Measurements from ENCODE around the gene TBCK. TPM values are rescaled to one million over a fixed set of nuclear protein-coding genes. Genes with fewer than 3 reads are reported as not detected.
A peak's percentile ranks its signal among the peaks of the same experiment; 100 is the strongest.

Gene TBCK
- polyA plus RNA-seq, 6 donors from 2014 or later: 11.3 to 34.9 (median 22.2) TPM

GRCh38 chr4:106297245-106298035 is 18.6 kb downstream of the TBCK start:
- ATAC-seq (ENCODE audit: low read depth in 2 of 2) (no peak), DNase-seq (no peak)
- H3K27ac Mint-ChIP-seq: peak overlapping the region in 3 of 6 donors; percentile 2 to 83 (median 15)
- no peak overlapping the region for H3K4me3 Mint-ChIP-seq
- peaks cover 17 to 24% of the 10 kb centered on the region in 2 donors for H3K36me3 Mint-ChIP-seq
- H3K27me3 Mint-ChIP-seq: no peaks in the 10 kb centered on the region
- peaks cover 8 to 25% (median 12%) of the 10 kb centered on the region in 3 donors for H3K4me1 Mint-ChIP-seq
- H3K9me3 Mint-ChIP-seq: no peaks in the 10 kb centered on the region

- ATAC-seq (ENCODE audit: low read depth in 2 of 2) (no peak), DNase-seq (no peak)
- Mint-ChIP-seq H3K9me3 (no peaks in the 10 kb centered on the region), H3K27me3 (no peaks in the 10 kb centered on the region), H3K4me3 (peak overlapping the region in 1 of 8 donors; percentile 35), H3K36me3 (peaks cover 9 to 17% of the 10 kb centered on the region in 2 donors), H3K27ac (no peak overlapping the region), H3K4me1 (peaks cover 8 to 13% (median 8%) of the 10 kb centered on the region in 3 donors)
Observed at GRCh38 chr4:106294062-106294461, 21.9 kb downstream of the TBCK start.

DNA sequence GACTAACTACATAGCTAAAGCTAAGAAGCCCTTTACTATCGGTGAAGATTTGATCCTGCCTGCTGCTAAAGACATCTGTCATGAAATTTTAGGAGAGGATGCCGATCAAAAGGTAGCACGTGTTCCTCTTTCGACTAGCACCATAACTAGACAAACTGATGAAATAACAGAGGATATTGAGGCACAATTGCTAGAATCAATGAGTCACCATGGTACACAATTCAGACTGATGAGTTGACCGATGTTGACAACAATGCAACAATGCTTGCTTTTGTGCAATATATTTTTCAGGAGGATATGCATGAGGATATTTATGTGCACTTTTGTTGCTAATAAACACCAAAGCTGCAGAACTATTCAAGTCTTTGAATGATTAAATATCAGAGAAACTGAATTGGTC is 24.3 kb downstream of the TBCK start:
- H3K27me3 Mint-ChIP-seq: no peaks in the 10 kb centered on the region
- DNase-seq (no peak), ATAC-seq (ENCODE audit: low read depth in 2 of 2) (no peak)
- H3K36me3 Mint-ChIP-seq: peaks cover 8 to 17% of the 10 kb centered on the region in 2 donors
- H3K27ac Mint-ChIP-seq: no peak overlapping the region
- H3K9me3 Mint-ChIP-seq: no peaks in the 10 kb centered on the region
- no peak overlapping the region for H3K4me3 Mint-ChIP-seq
- H3K4me1 Mint-ChIP-seq: peaks cover 0 to 7% (median 7%) of the 10 kb centered on the region in 3 donors

DNA sequence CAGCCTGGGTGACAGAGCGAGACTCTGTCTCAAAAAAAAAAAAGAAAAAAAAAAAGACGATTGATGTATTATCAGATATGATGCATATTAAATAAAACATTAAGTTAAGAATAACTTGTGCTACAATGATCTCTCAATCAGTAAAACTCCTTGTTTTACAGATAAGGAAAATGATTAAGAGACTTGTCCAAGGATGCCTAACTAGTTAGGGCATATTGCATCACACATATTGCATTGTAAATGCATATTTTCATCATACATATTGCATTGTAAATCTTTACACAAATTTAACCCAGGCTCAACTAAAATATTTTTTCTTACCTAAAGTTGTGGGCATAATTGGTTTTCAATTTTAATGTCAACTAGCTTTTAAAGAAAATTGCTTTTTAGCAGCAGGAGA is 26.3 kb downstream of the TBCK start:
- Mint-ChIP-seq H3K4me1 (no peaks in the 10 kb centered on the region), H3K4me3 (no peak overlapping the region), H3K27ac (no peak overlapping the region), H3K36me3 (peaks cover 0 to 13% of the 10 kb centered on the region in 2 donors), H3K9me3 (no peaks in the 10 kb centered on the region), H3K27me3 (no peaks in the 10 kb centered on the region)
- no peak for ATAC-seq (ENCODE audit: low read depth in 2 of 2)
- no peak for DNase-seq

DNA sequence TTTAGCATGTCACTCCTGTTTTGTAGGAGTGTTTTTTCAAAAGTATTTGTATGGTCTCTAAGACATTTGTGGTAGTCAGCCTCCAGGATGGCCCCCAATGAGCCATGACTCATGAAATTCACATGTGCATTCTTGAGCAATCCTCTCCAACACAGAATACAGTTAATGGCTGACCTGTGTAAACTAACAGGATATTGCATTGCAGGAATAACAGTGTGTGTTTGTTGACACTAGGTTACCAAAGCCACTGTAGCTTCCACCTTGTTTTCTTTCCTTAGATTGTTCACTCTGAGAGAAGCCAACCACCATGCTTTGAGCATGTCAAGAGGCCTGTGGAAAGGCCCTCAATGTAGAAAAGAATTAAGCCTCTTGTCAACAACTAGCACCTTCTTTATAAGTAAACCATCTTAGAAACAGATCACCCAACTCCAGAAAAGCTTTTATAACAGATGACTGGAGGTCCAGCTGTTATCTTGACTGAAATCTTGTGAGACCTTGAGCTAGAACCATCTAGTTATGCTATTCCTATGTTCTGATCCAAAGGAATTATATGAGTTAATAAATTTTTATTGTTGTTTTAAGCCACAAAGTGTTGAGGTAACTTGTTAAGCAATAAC is 28.5 kb downstream of the TBCK start:
- Mint-ChIP-seq H3K4me1 (peaks cover 0 to 8% (median 0%) of the 10 kb centered on the region in 3 donors), H3K27ac (no peak overlapping the region), H3K27me3 (no peaks in the 10 kb centered on the region), H3K36me3 (peaks cover 0 to 17% of the 10 kb centered on the region in 2 donors), H3K4me3 (no peak overlapping the region), H3K9me3 (no peaks in the 10 kb centered on the region)
- ATAC-seq (ENCODE audit: low read depth in 2 of 2) (no peak), DNase-seq (no peak)

DNA sequence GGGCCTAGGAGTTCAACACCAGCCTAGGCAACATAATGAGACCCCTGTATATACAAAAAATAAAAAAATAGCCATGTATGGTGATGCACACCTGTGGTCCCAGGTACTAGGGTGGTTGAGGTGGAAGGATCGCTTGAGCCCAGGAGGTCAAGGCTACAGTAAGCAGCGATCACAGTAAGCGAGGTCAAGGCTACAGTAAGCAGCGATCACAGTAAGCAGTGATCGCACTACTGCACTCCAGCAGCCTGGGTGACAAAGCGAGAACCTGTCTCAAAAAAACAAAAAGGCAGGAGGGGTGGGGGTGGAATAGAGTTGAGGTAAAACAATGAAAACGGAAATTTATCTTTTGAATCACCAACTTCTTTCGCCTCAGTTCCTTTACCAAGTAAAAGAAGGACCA is 29.4 kb downstream of the TBCK start:
- Mint-ChIP-seq H3K27ac (peak overlapping the region in 1 of 6 donors; percentile 19), H3K4me3 (no peak overlapping the region), H3K27me3 (no peaks in the 10 kb centered on the region), H3K9me3 (peaks cover 0 to 3% (median 0%) of the 10 kb centered on the region in 7 donors), H3K36me3 (peaks cover 0 to 26% of the 10 kb centered on the region in 2 donors), H3K4me1 (peaks cover 0 to 8% (median 0%) of the 10 kb centered on the region in 3 donors)
- no peak for ATAC-seq (ENCODE audit: low read depth in 2 of 2)
- no peak for DNase-seq

DNA sequence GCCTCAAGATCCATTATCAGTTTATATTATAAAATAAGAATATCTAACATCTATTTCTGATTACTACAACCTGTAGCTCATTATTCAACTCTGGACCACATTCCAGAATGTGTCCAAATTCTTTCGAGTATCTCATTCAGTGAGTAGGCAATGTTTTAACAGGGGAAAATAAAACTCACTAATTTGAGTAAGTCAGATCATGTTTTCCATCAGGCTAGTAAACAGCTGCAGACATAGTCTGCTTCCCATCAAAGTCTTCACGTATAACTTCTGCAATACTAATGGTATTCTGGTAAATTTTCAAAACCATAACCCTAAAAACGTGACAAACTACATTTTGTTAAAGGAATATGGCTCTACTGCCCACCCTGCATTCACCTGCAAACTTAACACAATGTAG is 31.8 kb downstream of the TBCK start:
- Mint-ChIP-seq H3K27ac (no peak overlapping the region), H3K9me3 (peaks cover 0 to 5% (median 0%) of the 10 kb centered on the region in 7 donors), H3K4me3 (no peak overlapping the region), H3K36me3 (peaks cover 0 to 25% of the 10 kb centered on the region in 2 donors), H3K27me3 (no peaks in the 10 kb centered on the region), H3K4me1 (peaks cover 0 to 8% (median 0%) of the 10 kb centered on the region in 3 donors)
- ATAC-seq (ENCODE audit: low read depth in 2 of 2) (no peak), DNase-seq (no peak)

DNA sequence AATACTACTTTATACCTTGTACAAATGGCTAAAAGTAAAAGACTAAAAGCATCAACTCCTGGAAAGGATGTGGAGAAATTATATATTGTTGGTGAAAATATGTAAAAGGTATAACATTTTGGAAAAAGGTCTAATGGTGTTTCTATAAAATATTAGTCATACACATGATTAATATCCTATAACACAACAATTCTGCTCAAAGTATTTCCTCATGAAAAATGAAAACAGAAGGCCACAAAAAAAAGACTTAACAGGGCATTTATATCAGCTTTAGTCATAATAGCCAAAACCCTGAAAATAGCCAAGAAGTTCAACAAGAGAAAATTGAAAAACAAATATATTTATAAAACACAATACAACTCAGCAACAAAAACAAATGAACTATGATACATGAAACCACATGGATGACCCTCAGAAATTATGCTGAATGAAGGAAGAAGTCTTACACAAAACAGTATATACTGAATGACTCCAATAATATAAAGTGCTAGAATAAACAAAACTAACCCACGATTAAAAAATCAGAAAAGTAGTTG is 38.8 kb downstream of the TBCK start:
- no peak for ATAC-seq (ENCODE audit: low read depth in 2 of 2)
- peaks cover 0 to 5% (median 0%) of the 10 kb centered on the region in 7 donors for H3K9me3 Mint-ChIP-seq
- H3K27me3 Mint-ChIP-seq: no peaks in the 10 kb centered on the region
- peaks cover 0 to 5% (median 4%) of the 10 kb centered on the region in 3 donors for H3K4me1 Mint-ChIP-seq
- peaks cover 8 to 10% of the 10 kb centered on the region in 2 donors for H3K36me3 Mint-ChIP-seq
- DNase-seq: no peak
- H3K4me3 Mint-ChIP-seq: no peak overlapping the region
- peak overlapping the region in 1 of 6 donors; percentile 30 for H3K27ac Mint-ChIP-seq

GRCh38 chr4:106273831-106274230 is 42.2 kb downstream of the TBCK start:
- Mint-ChIP-seq H3K9me3 (no peaks in the 10 kb centered on the region), H3K4me1 (peaks cover 0 to 10% (median 4%) of the 10 kb centered on the region in 3 donors), H3K4me3 (no peak overlapping the region), H3K27ac (no peak overlapping the region), H3K36me3 (peaks cover 0 to 8% of the 10 kb centered on the region in 2 donors), H3K27me3 (no peaks in the 10 kb centered on the region)
- ATAC-seq (ENCODE audit: low read depth in 2 of 2) (no peak), DNase-seq (no peak)

DNA sequence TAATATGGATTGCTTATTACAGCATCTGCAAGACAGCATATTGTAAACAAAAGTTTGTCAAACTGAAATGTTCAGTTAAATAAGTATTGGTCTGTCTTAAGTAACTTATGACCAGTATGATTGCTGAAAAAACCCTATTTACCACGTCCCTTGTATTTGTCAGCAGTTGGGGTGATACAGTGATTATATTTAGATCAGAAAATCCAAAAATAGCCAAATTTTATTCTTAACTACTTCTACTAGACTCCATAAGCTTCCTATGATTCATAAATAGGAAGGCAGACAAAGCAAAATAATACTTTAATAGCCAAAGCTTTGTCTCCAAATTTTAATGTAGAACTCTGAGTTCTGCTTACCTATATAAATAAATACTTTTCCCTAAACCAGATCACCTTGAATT is 45.3 kb downstream of the TBCK start:
- H3K27me3 Mint-ChIP-seq: no peaks in the 10 kb centered on the region
- ATAC-seq (ENCODE audit: low read depth in 2 of 2) (no peak), DNase-seq (no peak)
- H3K4me3 Mint-ChIP-seq: no peak overlapping the region
- peaks cover 0 to 8% of the 10 kb centered on the region in 2 donors for H3K36me3 Mint-ChIP-seq
- H3K4me1 Mint-ChIP-seq: peaks cover 0 to 13% (median 4%) of the 10 kb centered on the region in 3 donors
- H3K9me3 Mint-ChIP-seq: no peaks in the 10 kb centered on the region
- H3K27ac Mint-ChIP-seq: no peak overlapping the region

DNA sequence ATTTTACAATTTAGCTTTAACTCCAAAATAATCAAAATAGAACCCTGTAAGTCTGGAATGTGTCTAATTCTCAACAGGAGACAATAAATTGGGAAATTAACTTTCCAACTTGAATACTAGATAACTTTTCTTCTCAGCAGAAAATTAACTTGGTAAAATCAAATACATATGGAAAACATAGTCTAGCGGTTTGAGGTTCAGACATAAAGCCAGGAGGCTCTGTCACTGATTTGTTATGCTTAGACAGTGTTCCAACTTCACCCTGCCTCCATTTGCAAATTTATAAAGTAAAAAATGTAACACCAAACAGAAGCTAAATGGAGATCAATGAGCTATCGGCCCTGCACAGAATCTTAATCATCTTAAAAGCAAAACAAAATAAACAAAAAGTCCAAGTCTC is 46.3 kb downstream of the TBCK start:
- Mint-ChIP-seq H3K27me3 (no peaks in the 10 kb centered on the region), H3K9me3 (no peaks in the 10 kb centered on the region), H3K27ac (no peak overlapping the region), H3K36me3 (peaks cover 0 to 7% of the 10 kb centered on the region in 2 donors), H3K4me3 (no peak overlapping the region), H3K4me1 (peaks cover 0 to 12% (median 4%) of the 10 kb centered on the region in 3 donors)
- DNase-seq (no peak), ATAC-seq (ENCODE audit: low read depth in 2 of 2) (no peak)

GRCh38 chr4:106268786-106269185 is 47.2 kb downstream of the TBCK start:
- Mint-ChIP-seq H3K9me3 (no peaks in the 10 kb centered on the region), H3K36me3 (no peaks in the 10 kb centered on the region)
- no peak for DNase-seq

GRCh38 chr4:106266201-106266600 is 49.8 kb downstream of the TBCK start:
- Mint-ChIP-seq H3K9me3 (no peaks in the 10 kb centered on the region), H3K4me3 (no peak overlapping the region), H3K4me1 (peaks cover 0 to 7% (median 0%) of the 10 kb centered on the region in 3 donors), H3K36me3 (no peaks in the 10 kb centered on the region), H3K27me3 (no peaks in the 10 kb centered on the region), H3K27ac (no peak overlapping the region)
- ATAC-seq (ENCODE audit: low read depth in 2 of 2) (no peak), DNase-seq (no peak)

More at GRCh38 chr4:106268786-106269185, 47.2 kb downstream of the TBCK start:
- no peak overlapping the region for H3K4me3 Mint-ChIP-seq
- H3K27ac Mint-ChIP-seq: peak overlapping the region in 1 of 6 donors; percentile 71
- H3K27me3 Mint-ChIP-seq: no peaks in the 10 kb centered on the region
- no peak for ATAC-seq (ENCODE audit: low read depth in 2 of 2)
- H3K4me1 Mint-ChIP-seq: peaks cover 0 to 7% (median 0%) of the 10 kb centered on the region in 3 donors

GRCh38 chr4:106264331-106264728 is 51.7 kb downstream of the TBCK start:
- no peak overlapping the region for H3K4me3 Mint-ChIP-seq
- no peaks in the 10 kb centered on the region for H3K9me3 Mint-ChIP-seq
- H3K27me3 Mint-ChIP-seq: no peaks in the 10 kb centered on the region
- peaks cover 0 to 7% (median 0%) of the 10 kb centered on the region in 3 donors for H3K4me1 Mint-ChIP-seq
- H3K27ac Mint-ChIP-seq: no peak overlapping the region
- DNase-seq (no peak), ATAC-seq (ENCODE audit: low read depth in 2 of 2) (no peak)
- peaks cover 0 to under 1% of the 10 kb centered on the region in 2 donors for H3K36me3 Mint-ChIP-seq

Measured in naive B cell (primary cell).